Heart right ventricle (tissue), 16 donors: Measurements from ENCODE around the gene FLRT1. TPM values are rescaled to one million over a fixed set of nuclear protein-coding genes. Genes with fewer than 3 reads are reported as not detected.
A peak's percentile ranks its signal among the peaks of the same experiment; 100 is the strongest.

Source experiments
- ATAC-seq, 8 donors: fragments of 200-7000 bp; cut with Tn5 transposase; one replicate each; pipeline ENCODE4 v1.9.1; 2020; ENCODE audit warnings: mild to moderate bottlenecking in 8 of 8, moderate library complexity in 8 of 8, moderate number of reproducible peaks in 1 of 8
- DNase-seq, 2 donors: peaks; one replicate each; pipeline ENCODE4 v3.0.0-alpha.2; 2020
- H3K27ac ChIP-seq, 10 donors: fragments of 200-600 bp; sonication (generic) in 2 of 10; one replicate each; pipeline versions ENCODE4 v1.5.0 to v1.8.0; 2020 to 2022; ENCODE audit warnings: mild to moderate bottlenecking in 3 of 10
- H3K27me3 ChIP-seq, 7 donors: fragments of 200-600 bp; one replicate each; pipeline ENCODE4 v1.8.0; 2021 to 2022; ENCODE audit warnings: mild to moderate bottlenecking in 2 of 7
- H3K36me3 ChIP-seq, 9 donors: fragments of 200-600 bp; sonication (generic) in 1 of 9; one replicate each; pipeline versions ENCODE4 v1.5.0 to v1.8.0; 2020 to 2022; ENCODE audit warnings: mild to moderate bottlenecking in 2 of 9
- H3K4me1 ChIP-seq, 9 donors: fragments of 200-600 bp; sonication (generic) in 1 of 9; one replicate each; pipeline versions ENCODE4 v1.5.0 to v1.8.0; 2020 to 2022; ENCODE audit warnings: mild to moderate bottlenecking in 4 of 9
- H3K4me3 ChIP-seq, 10 donors: fragments of 200-600 bp; sonication (generic) in 2 of 10; one replicate each; pipeline versions ENCODE4 v1.5.0 to v1.8.0; 2020 to 2022; ENCODE audit warnings: mild to moderate bottlenecking in 7 of 10, moderate library complexity in 2 of 10
- H3K9me3 ChIP-seq, 11 donors: fragments of 200-600 bp in 10 of 11; sonication (generic) in 2 of 11; one replicate each; pipeline versions ENCODE4 v1.5.0 to v1.8.0; 2013 to 2022; ENCODE audit warnings: mild to moderate bottlenecking in 2 of 11, control low read depth in 1 of 11, moderate library complexity in 1 of 11
- WGBS, 2 donors: extraction: QIAGEN DNeasy Blood & Tissue Kit; methylation state at CpG; one replicate each; pipeline ENCODE4 v1.1.7; 2013; ENCODE audit warnings: inconsistent platforms in 1 of 2; 5-methylcytosine and 5-hydroxymethylcytosine counted together
- intact Hi-C, 10 donors: fragments of 100-400 bp; cut with DNase I; formaldehyde crosslinking; loops; one replicate each; pipeline versions ENCODE4 v1.11.1 to v1.14.2; 2022
- polyA plus RNA-seq, 2 donors: library from polyadenylated mRNA; stranded (reverse); fragments of 200-250 nt; gene quantifications; one replicate each; pipeline ENCODE4 v1.2.3, GENCODE V29; 2013
- total RNA-seq, 10 donors: library from RNA; stranded (reverse); fragmentation: NEBNext Ultra II Directional in 3 of 10; extraction: Animal tissue kit (Norgen Biotek cat#: 25700) in 3 of 10; gene quantifications; one replicate each; pipeline versions ENCODE4 v1.2.1 to v1.2.4, GENCODE V29; 2021 to 2023
- TF ChIP-seq, protein P1 (sequence below), 9 donors: fragments of 200-600 bp; sonication (generic) in 2 of 9; IDR thresholded peaks; one replicate each; pipeline versions ENCODE4 v1.5.0 to v1.8.0; 2021 to 2022; ENCODE audit warnings: antibody characterized with exemption in 9 of 9, mild to moderate bottlenecking in 5 of 9, moderate library complexity in 1 of 9
- donor health status: Arrhythmogenic right ventricular cardiomyopathy.
- donor health status: ischemic (EF 13 %, LVEDD 7.1; RV severe dilation, severe dysfunction).
- donor health status: healthy with polysubstance abuse.
- donor health status: DM: no; HTN: yes; CAD: no.
- donor health status: DM: no; HTN: no; CAD: no.
- donor health status: ischemic (EF 25% LVEDD 6.9; RV normal size, moderate dysfunction).
- donor health status: ischemic (EF 25% LVEDD 5.7; RV mildly dilated, moderate dysfunction).
- donor health status: healthy.
- donor health status: DM: yes; HTN: yes; CAD: no.
- donor health status: Ischemic cardiomyopathy.
- donor health status: ischemic (EF 35%, LVEDD 5.7; RV mildly dilated, moderate dysfunction).
- donor health status: nonischemic (EF 11% LVEDD 7.7; RV severe dilation, severe dysfunction).
- donor health status: DM: yes; HTN: yes; CAD: no.
- donor health status: PGD.
- donor health status: ischemic (EF 29% LVEDD 5.4; RV normal size, mild dysfunction).
- donor health status: nonischemic (EF 23%, LVEDD 6.1; RV moderate dilation, normal function).

FLRT1 gene
- total and polyA plus RNA-seq, 12 donors: 0.17 to 0.83 (median 0.39) TPM

DNA sequence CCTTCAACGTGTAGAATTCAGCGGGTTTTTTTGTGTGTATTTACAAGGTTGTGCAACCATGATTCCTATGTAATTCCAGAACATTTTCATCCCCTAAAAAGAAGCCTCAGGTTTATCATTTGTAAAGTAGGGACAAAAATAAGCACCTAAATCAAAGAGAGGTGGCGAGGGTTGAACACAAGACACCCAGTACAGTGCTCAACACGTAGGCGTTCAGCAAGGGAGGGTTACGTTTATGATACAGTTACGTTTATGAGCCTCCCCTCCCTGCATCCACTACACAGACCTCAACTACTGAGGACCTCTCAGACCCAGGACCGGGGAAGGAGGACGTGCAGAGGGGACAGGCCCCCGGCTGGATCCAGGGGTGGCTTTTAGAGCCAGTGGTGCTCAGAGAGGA lies 44.7 kb downstream of the FLRT1 start:
- intact Hi-C loops: no loop called here
- Histone ChIP-seq H3K4me1 (peaks cover 3 to 42% (median 27%) of the 10 kb centered on the region in 9 donors), H3K27ac (no peak overlapping the region), H3K36me3 (no peaks in the 10 kb centered on the region), H3K27me3 (no peaks in the 10 kb centered on the region), H3K4me3 (no peak overlapping the region), H3K9me3 (no peaks in the 10 kb centered on the region)
- ATAC-seq (no peak), DNase-seq (no peak)
- 89 to 93% methylated on average over 10 of the region's 10 CpGs for WGBS, 2 donors
- TF ChIP-seq, protein P1, sequence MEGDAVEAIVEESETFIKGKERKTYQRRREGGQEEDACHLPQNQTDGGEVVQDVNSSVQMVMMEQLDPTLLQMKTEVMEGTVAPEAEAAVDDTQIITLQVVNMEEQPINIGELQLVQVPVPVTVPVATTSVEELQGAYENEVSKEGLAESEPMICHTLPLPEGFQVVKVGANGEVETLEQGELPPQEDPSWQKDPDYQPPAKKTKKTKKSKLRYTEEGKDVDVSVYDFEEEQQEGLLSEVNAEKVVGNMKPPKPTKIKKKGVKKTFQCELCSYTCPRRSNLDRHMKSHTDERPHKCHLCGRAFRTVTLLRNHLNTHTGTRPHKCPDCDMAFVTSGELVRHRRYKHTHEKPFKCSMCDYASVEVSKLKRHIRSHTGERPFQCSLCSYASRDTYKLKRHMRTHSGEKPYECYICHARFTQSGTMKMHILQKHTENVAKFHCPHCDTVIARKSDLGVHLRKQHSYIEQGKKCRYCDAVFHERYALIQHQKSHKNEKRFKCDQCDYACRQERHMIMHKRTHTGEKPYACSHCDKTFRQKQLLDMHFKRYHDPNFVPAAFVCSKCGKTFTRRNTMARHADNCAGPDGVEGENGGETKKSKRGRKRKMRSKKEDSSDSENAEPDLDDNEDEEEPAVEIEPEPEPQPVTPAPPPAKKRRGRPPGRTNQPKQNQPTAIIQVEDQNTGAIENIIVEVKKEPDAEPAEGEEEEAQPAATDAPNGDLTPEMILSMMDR (IDR thresholded peaks at IDR 0.05): no peak

DNA sequence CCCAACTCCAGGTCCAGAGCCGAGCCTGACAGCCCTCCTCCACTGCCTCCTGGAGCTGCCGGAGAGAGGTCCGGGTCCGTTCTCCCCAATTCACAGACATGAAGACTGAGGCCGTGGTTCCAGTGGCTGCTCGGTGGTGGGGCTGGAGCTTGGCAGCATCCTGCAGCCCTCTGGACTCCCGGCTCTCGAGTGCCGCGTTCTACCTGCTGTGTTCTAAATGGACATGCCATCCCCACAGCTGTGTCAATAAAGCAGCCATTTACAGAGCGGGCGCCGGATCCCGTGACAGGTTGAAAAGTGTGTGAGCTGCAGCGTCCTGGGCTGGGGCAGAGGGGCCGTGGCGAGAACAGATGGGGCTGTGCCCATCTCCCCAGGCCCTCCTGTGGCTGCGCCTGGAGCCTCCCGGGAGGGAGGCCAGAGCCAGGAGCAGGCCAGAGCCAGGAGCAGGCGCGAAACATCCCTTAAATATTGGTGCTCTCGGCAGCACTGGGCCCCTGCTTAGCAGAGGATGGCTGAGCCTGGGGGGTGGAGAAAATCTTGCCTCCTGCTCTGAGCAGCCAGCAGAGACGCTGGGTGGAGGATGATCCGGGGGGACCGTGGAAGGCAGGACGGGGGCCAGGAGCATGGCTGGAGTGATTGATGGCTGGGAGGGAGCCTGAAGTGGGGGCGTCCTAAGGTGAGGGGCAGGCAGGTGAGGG lies 46.2 kb downstream of the FLRT1 start:
- Histone ChIP-seq H3K36me3 (no peaks in the 10 kb centered on the region), H3K9me3 (no peaks in the 10 kb centered on the region), H3K27ac (no peak overlapping the region), H3K27me3 (no peaks in the 10 kb centered on the region), H3K4me3 (no peak overlapping the region), H3K4me1 (peaks cover 0 to 42% (median 25%) of the 10 kb centered on the region in 9 donors)
- no peak for ATAC-seq
- 90% methylated on average over 27 of the region's 27 CpGs for WGBS, 2 donors
- intact Hi-C loops: no loop called here
- no peak for DNase-seq
- TF ChIP-seq, protein P1 (IDR thresholded peaks at IDR 0.05): no peak

DNA sequence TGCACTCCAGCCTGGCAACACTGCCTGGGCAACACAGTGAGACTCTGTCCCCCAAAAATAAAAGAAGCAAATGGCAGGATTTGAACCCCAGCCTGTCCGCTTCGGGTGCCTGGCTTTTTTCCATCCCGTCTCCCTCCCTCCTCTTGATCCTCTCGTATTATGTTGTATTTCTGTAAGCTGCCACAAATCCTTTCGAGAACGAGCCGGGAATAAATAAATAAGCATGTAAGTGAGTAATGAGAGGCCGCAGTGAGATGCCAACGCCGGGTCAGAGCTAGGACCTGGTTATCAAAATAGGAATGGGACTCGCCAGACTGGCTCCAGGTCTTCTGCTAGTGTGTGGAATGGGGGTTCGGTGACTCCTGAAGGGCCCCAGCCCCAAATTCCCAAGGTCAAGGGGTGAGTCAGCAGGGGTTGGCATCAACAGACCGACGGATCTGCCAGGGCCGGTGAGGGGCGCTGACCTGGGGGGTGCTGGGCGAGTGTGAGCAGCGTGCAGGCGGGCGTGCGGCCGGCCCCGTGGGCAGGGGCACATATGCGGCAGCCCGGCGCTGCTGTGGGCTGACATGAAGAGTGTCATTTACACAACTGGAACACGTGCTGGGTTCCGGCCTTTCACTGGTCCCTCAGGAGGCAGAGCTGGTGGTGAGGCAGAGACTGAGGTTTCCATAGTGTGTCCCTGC lies 47.8 kb downstream of the FLRT1 start:
- no peak for DNase-seq
- 87 to 89% methylated on average over 28 of the region's 28 CpGs for WGBS, 2 donors
- peaks cover 0 to 28% (median 12%) of the 10 kb centered on the region in 9 donors for H3K4me1 ChIP-seq
- no peak for ATAC-seq
- no peak overlapping the region for H3K4me3 ChIP-seq
- H3K27ac ChIP-seq: no peak overlapping the region
- H3K27me3 ChIP-seq: no peaks in the 10 kb centered on the region
- intact Hi-C loops: no loop called here
- no peaks in the 10 kb centered on the region for H3K36me3 ChIP-seq
- H3K9me3 ChIP-seq: no peaks in the 10 kb centered on the region
- TF ChIP-seq, protein P1 (IDR thresholded peaks at IDR 0.05): no peak

DNA sequence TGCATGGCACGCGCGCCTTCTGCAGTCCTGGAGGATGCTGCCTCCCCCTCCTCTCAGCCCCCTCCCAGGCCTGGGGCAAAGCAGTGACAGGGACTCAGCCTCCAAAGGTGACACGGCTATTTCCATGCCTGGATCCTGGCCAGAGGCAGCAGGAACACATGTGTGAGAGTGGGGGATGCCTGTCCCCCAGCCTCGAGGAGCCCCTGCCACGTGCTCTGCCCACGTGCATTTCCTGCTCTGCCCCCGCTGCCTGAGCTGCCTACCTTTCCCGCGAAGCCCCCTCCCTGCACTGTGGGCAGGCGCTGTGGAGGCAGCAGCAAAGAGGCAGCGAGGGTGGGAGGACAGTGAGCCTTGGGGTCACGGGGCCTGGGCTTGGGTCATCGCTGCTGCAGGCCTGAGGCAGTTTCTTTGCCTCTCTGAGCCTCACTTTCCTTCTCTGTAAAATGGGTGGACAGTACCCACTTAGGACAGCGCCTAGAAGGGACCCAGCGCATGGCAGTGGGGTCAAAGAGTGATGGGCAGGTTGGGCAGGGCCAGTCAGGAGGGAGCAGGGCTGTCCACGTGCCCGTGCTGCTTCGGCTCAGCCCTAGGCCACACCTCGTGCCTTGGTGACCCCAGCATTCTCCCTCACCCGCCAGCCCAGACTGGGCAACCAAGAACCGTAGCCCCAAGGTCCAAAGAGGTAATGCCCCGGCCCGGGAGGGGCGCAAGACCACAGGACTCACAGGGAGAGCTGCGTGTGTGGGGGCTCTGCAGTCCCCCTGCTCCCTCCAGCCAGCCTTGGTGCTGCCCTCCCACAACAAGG lies 48.6 kb downstream of the FLRT1 start:
- Histone ChIP-seq H3K36me3 (no peaks in the 10 kb centered on the region), H3K4me3 (no peak overlapping the region), H3K9me3 (no peaks in the 10 kb centered on the region), H3K27ac (no peak overlapping the region), H3K4me1 (peaks cover 0 to 21% (median 9%) of the 10 kb centered on the region in 9 donors), H3K27me3 (no peaks in the 10 kb centered on the region)
- no peak for DNase-seq
- intact Hi-C loops: no loop called here
- peak in 3 of 8 donors; percentile 7 to 23 (median 8) for ATAC-seq
- TF ChIP-seq, protein P1 (IDR thresholded peaks at IDR 0.05): no peak
- WGBS, 2 donors: 82 to 85% methylated on average over 26 of the region's 26 CpGs
